ENCODE data around the gene SNORC. TPM values are rescaled to one million over a fixed set of nuclear protein-coding genes. Genes with fewer than 3 reads are reported as not detected.
A peak's percentile ranks its signal among the peaks of the same experiment; 100 is the strongest.

Gene SNORC
- total and polyA plus RNA-seq, 2 of the 13 experiments (the other 11 are each of a cell fraction or from before 2014, with no cell fraction given): 59.1 to 86.1 TPM

DNA sequence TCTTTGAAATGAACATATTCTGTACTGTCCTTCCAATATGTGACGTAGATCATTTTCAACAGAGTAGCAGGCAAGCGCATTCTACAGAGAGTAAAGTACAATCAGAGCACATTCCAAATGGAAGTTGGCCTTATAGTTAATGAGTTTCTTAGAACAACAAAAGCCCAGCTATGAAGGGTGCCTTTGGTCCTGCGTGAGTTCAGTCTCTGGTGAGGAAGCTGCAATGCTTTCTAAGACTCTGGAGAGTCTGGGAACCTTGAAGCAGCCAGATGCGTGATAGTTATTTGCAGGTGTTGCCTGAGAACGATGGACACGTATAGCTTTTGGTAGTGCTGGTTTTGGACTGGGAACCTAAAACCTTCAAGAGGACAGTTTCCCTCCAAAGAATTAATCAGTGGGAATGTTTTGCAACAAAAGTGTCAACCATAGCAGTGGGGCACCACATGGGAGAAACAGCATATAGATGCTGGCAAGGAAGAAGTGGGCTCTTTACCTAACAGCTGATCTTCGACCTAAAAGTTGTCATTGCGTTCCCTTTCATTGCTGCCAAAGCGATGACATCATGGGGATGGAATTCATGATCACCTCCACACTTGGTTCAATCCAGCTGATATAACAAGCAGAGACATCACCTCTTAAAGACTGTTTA lies 9.3 kb upstream of the SNORC start (continued):
- TF ChIP-seq, protein P1, sequence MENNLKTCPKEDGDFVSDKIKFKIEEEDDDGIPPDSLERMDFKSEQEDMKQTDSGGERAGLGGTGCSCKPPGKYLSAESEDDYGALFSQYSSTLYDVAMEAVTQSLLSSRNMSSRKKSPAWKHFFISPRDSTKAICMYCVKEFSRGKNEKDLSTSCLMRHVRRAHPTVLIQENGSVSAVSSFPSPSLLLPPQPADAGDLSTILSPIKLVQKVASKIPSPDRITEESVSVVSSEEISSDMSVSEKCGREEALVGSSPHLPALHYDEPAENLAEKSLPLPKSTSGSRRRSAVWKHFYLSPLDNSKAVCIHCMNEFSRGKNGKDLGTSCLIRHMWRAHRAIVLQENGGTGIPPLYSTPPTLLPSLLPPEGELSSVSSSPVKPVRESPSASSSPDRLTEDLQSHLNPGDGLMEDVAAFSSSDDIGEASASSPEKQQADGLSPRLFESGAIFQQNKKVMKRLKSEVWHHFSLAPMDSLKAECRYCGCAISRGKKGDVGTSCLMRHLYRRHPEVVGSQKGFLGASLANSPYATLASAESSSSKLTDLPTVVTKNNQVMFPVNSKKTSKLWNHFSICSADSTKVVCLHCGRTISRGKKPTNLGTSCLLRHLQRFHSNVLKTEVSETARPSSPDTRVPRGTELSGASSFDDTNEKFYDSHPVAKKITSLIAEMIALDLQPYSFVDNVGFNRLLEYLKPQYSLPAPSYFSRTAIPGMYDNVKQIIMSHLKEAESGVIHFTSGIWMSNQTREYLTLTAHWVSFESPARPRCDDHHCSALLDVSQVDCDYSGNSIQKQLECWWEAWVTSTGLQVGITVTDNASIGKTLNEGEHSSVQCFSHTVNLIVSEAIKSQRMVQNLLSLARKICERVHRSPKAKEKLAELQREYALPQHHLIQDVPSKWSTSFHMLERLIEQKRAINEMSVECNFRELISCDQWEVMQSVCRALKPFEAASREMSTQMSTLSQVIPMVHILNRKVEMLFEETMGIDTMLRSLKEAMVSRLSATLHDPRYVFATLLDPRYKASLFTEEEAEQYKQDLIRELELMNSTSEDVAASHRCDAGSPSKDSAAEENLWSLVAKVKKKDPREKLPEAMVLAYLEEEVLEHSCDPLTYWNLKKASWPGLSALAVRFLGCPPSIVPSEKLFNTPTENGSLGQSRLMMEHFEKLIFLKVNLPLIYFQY (CRISPR knock-in tag; IDR thresholded peaks at IDR 0.05; ENCODE audit: borderline replicate concordance): 0 out of 2 replicates have a peak, but pooled peaks have one; percentile 36
- TF ChIP-seq ZKSCAN8 (CRISPR knock-in tag; IDR thresholded peaks at IDR 0.05; ENCODE audit: borderline replicate concordance): peak; percentile 25; the same call in 1 of the 2 replicates
- TF ChIP-seq BRCA1 (CRISPR knock-in tag; IDR thresholded peaks at IDR 0.05): 0 out of 2 replicates have a peak, but pooled peaks have one; percentile 22
- 0 out of 2 replicates have a peak, but pooled peaks have one; percentile 32 for TF ChIP-seq ZBTB7B (CRISPR knock-in tag; IDR thresholded peaks at IDR 0.05)
- peak; percentile 47; the same call in 1 of the 2 replicates for TF ChIP-seq KDM2A (CRISPR knock-in tag; IDR thresholded peaks at IDR 0.05; ENCODE audit: borderline replicate concordance, low read depth)
- TF ChIP-seq PPARG (CRISPR knock-in tag; conservative IDR thresholded peaks at IDR 0.05): peak; percentile 37; the same call in 1 of the 2 replicates
- TF ChIP-seq POLR2A (IDR thresholded peaks at IDR 0.05; ENCODE audit: insufficient read depth in 1 of 2, low read depth in 2 of 2, low read length in 2 of 2): peak; percentile 44 to 58; a peak in 1 of 4 replicates
- TF ChIP-seq, protein P2, sequence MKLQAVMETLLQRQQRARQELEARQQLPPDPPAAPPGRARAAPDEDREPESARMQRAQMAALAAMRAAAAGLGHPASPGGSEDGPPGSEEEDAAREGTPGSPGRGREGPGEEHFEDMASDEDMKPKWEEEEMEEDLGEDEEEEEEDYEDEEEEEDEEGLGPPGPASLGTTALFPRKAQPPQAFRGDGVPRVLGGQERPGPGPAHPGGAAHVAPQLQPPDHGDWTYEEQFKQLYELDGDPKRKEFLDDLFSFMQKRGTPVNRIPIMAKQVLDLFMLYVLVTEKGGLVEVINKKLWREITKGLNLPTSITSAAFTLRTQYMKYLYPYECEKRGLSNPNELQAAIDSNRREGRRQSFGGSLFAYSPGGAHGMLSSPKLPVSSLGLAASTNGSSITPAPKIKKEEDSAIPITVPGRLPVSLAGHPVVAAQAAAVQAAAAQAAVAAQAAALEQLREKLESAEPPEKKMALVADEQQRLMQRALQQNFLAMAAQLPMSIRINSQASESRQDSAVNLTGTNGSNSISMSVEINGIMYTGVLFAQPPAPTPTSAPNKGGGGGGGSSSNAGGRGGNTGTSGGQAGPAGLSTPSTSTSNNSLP (IDR thresholded peaks at IDR 0.05; ENCODE audit: low read depth, low read length): peak; percentile 28
- TF ChIP-seq NCOR1 (IDR thresholded peaks at IDR 0.05; ENCODE audit: borderline replicate concordance, low read length): peak; percentile 76
- no peak for TF ChIP-seq ZFP36L1 (CRISPR knock-in tag; IDR thresholded peaks at IDR 0.05)
- TF ChIP-seq, protein P3, sequence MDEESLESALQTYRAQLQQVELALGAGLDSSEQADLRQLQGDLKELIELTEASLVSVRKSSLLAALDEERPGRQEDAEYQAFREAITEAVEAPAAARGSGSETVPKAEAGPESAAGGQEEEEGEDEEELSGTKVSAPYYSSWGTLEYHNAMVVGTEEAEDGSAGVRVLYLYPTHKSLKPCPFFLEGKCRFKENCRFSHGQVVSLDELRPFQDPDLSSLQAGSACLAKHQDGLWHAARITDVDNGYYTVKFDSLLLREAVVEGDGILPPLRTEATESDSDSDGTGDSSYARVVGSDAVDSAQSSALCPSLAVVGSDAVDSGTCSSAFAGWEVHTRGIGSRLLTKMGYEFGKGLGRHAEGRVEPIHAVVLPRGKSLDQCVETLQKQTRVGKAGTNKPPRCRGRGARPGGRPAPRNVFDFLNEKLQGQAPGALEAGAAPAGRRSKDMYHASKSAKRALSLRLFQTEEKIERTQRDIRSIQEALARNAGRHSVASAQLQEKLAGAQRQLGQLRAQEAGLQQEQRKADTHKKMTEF (CRISPR knock-in tag; IDR thresholded peaks at IDR 0.05): peak; percentile 58; the same call in 1 of the 2 replicates
- TF ChIP-seq ETV6 (CRISPR knock-in tag; conservative IDR thresholded peaks at IDR 0.05): no peak
- TF ChIP-seq ZBTB8A (CRISPR knock-in tag; IDR thresholded peaks at IDR 0.05; ENCODE audit: borderline replicate concordance, low read depth): no peak
- peak; percentile 48; the same call in 1 of the 2 replicates for TF ChIP-seq SMYD3 (CRISPR knock-in tag; IDR thresholded peaks at IDR 0.05)
- 0 out of 2 replicates have a peak, but pooled peaks have one; percentile 64 for TF ChIP-seq ZNF543 (CRISPR knock-in tag; IDR thresholded peaks at IDR 0.05)
- TF ChIP-seq ZNF484 (CRISPR knock-in tag; IDR thresholded peaks at IDR 0.05; ENCODE audit: borderline replicate concordance, low read depth): 0 out of 2 replicates have a peak, but pooled peaks have one; percentile 37
- peak; percentile 44 for TF ChIP-seq SAP130 (CRISPR knock-in tag; IDR thresholded peaks at IDR 0.05; ENCODE audit: low read depth)
- no peak for TF ChIP-seq ZNF670 (CRISPR knock-in tag; IDR thresholded peaks at IDR 0.05; ENCODE audit: borderline replicate concordance)
- TF ChIP-seq ATF7-NPFF (CRISPR knock-in tag; IDR thresholded peaks at IDR 0.05; ENCODE audit: low read depth): 0 out of 2 replicates have a peak, but pooled peaks have one; percentile 28
